Colonic mucosa (tissue), 4 donors: ENCODE measurements around the gene SNX27. TPM values are rescaled to one million over a fixed set of nuclear protein-coding genes. Genes with fewer than 3 reads are reported as not detected.

Source experiments
- DNase-seq: peaks from one replicate; pipeline ENCODE4 v3.0.0-alpha.2; 2020
- H3K27ac ChIP-seq: fragments of 200-600 bp; one replicate; pipeline ENCODE4 v1.8.0; 2021
- H3K27me3 ChIP-seq: fragments of 200-600 bp; one replicate; pipeline ENCODE4 v1.8.0; 2021
- H3K36me3 ChIP-seq: fragments of 200-600 bp; one replicate; pipeline ENCODE4 v1.8.0; 2021
- H3K4me1 ChIP-seq: fragments of 200-600 bp; one replicate; pipeline ENCODE4 v1.8.0; 2021; ENCODE audit warnings: mild to moderate bottlenecking
- H3K4me3 ChIP-seq: fragments of 200-600 bp; one replicate; pipeline ENCODE4 v1.8.0; 2021
- H3K9ac ChIP-seq, 2 donors: one replicate each; pipeline ENCODE4 v1.7.0; 2013; ENCODE audit warnings: control low read depth in 2 of 2, low read depth in 2 of 2, low read length in 2 of 2
- H3K9me3 ChIP-seq: fragments of 200-600 bp; one replicate; pipeline ENCODE4 v1.8.0; 2021
- intact Hi-C: fragments of 100-400 bp; cut with DNase I; formaldehyde crosslinking; loops from one replicate; pipeline ENCODE4 v1.14.1; 2022
- total RNA-seq, 2 donors: library from RNA; stranded (reverse); fragmentation: NEBNext Ultra II Directional in 1 of 2; extraction: Animal tissue kit (Norgen Biotek cat#: 25700) in 1 of 2; gene quantifications; one replicate each; pipeline ENCODE4 v1.2.1, GENCODE V29; 2021
- TF ChIP-seq, protein P1 (sequence below): fragments of 200-600 bp; IDR thresholded peaks from one replicate; pipeline ENCODE4 v1.8.0; 2022; ENCODE audit warnings: antibody characterized with exemption, mild to moderate bottlenecking
- donor health status: healthy.
- donor health status: DM: no; HTN: no; CAD: no.
- donor health status: DM: no; HTN: no; CAD: no.

SNX27 gene
- total RNA-seq, 2 donors from 2014 or later: 28.7 to 32.0 TPM

DNA sequence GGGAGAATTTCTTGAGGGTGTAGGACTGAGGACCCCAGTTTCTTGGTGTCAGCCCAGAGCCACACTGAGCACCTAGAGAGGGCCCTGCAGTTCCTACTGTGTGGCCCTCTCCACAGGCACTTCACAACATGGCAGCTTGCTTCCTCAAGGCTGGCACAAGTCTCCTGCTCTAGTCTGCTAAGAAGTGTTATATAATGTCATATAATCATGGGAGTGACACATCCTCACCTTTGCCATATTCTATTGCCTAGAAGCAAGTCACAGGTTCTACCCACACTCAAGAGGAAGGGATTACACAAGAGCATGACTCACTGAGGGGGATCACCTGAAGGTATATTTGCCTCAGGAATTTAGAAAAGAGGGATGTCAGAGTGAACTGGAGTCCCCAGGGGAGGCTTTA, 5.5 kb upstream of the SNX27 start:
- H3K27me3 ChIP-seq: no peaks in the 10 kb centered on the region
- no peaks in the 10 kb centered on the region for H3K4me1 ChIP-seq
- H3K9ac ChIP-seq: no peak overlapping the region
- no peak overlapping the region for H3K4me3 ChIP-seq
- no peak overlapping the region for H3K27ac ChIP-seq
- no peaks in the 10 kb centered on the region for H3K36me3 ChIP-seq
- H3K9me3 ChIP-seq: no peaks in the 10 kb centered on the region
- DNase-seq: peak; percentile 25
- intact Hi-C loops: no loop called here
- TF ChIP-seq, protein P1, sequence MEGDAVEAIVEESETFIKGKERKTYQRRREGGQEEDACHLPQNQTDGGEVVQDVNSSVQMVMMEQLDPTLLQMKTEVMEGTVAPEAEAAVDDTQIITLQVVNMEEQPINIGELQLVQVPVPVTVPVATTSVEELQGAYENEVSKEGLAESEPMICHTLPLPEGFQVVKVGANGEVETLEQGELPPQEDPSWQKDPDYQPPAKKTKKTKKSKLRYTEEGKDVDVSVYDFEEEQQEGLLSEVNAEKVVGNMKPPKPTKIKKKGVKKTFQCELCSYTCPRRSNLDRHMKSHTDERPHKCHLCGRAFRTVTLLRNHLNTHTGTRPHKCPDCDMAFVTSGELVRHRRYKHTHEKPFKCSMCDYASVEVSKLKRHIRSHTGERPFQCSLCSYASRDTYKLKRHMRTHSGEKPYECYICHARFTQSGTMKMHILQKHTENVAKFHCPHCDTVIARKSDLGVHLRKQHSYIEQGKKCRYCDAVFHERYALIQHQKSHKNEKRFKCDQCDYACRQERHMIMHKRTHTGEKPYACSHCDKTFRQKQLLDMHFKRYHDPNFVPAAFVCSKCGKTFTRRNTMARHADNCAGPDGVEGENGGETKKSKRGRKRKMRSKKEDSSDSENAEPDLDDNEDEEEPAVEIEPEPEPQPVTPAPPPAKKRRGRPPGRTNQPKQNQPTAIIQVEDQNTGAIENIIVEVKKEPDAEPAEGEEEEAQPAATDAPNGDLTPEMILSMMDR: no peak

DNA sequence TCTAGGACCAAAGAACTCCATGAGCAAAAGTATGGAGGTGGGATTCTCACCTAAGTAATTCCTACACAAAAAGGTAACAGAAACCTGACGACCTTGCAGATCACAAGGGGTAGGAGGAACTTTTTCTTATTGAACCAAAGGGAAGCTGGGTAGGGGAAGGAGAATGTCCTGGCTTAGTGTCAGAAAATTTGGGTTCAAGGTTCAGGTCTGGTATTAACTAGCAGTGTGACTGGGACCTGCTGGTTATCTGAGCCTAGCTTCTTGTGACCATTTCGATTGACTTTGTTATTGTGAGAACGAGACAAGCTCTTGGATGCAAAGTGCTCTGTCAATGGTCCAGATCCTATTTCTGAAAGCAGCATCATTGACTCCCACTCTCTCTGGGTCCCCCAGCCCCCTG, 5.0 kb upstream of the SNX27 start:
- H3K27ac ChIP-seq: no peak overlapping the region
- intact Hi-C loops: no loop called here
- DNase-seq: no peak

DNA sequence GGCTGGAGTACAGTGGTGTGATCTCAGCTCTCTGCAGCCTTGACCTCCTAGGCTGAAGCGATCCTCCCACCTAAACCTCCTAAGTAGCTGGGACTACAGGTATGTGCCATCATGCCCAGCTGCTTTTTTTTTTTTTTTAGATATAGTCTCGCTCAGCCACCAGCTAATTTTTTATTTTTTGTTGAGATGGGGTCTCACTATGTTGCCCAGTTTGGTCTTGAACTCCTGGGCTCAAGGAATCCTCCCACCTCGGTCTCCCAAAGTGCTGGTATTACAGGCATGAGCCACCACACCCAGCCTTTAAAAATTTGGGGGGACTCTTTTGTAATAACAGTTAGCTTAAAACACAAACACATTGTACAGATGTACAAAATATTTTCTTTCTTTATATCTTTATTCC, 1.7 kb upstream of the SNX27 start:
- Histone ChIP-seq H3K9me3 (no peaks in the 10 kb centered on the region), H3K4me1 (no peaks in the 10 kb centered on the region), H3K27ac (no peak overlapping the region), H3K27me3 (no peaks in the 10 kb centered on the region), H3K9ac (no peak overlapping the region), H3K4me3 (no peak overlapping the region), H3K36me3 (no peaks in the 10 kb centered on the region)
- intact Hi-C loops: no loop called here
- TF ChIP-seq, protein P1: no peak
- no peak for DNase-seq

More for the DNA sequence above, 5.0 kb upstream of the SNX27 start:
- Histone ChIP-seq H3K9ac (no peak overlapping the region), H3K4me1 (no peaks in the 10 kb centered on the region), H3K4me3 (no peak overlapping the region), H3K9me3 (no peaks in the 10 kb centered on the region), H3K36me3 (no peaks in the 10 kb centered on the region), H3K27me3 (no peaks in the 10 kb centered on the region)
- TF ChIP-seq, protein P1: no peak

DNA sequence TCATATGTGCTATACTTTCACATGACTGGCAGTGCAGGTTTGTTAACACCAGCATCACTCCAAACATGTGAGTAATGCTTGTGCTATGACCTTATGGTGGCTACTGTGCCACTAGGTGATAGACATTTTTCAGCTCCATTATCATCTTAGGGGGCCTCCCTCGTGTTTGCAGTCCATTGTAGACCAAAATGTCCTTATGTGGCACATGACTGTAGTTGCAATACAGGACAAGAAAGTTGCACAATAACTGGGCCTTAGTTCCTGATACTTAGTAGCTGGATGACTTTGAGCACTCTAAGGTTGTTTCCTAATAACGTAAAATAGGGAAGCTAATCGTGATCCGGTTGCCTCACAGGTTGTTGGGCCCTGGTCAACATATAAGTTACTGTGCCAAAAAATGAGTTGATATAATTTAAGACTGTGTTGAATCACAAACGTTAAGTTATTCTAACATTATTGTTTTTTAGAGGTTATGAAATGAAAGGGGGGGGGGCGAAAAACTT, 511 bp upstream of the SNX27 start:
- no peaks in the 10 kb centered on the region for H3K4me1 ChIP-seq
- H3K9me3 ChIP-seq: no peaks in the 10 kb centered on the region
- peak overlapping the region in 1 of 2 donors; percentile 92 for H3K9ac ChIP-seq
- no peak for DNase-seq
- TF ChIP-seq, protein P1: no peak
- intact Hi-C loops: no loop called here
- no peaks in the 10 kb centered on the region for H3K27me3 ChIP-seq
- no peak overlapping the region for H3K4me3 ChIP-seq
- H3K36me3 ChIP-seq: no peaks in the 10 kb centered on the region
- H3K27ac ChIP-seq: peak overlapping the region; percentile 85

DNA sequence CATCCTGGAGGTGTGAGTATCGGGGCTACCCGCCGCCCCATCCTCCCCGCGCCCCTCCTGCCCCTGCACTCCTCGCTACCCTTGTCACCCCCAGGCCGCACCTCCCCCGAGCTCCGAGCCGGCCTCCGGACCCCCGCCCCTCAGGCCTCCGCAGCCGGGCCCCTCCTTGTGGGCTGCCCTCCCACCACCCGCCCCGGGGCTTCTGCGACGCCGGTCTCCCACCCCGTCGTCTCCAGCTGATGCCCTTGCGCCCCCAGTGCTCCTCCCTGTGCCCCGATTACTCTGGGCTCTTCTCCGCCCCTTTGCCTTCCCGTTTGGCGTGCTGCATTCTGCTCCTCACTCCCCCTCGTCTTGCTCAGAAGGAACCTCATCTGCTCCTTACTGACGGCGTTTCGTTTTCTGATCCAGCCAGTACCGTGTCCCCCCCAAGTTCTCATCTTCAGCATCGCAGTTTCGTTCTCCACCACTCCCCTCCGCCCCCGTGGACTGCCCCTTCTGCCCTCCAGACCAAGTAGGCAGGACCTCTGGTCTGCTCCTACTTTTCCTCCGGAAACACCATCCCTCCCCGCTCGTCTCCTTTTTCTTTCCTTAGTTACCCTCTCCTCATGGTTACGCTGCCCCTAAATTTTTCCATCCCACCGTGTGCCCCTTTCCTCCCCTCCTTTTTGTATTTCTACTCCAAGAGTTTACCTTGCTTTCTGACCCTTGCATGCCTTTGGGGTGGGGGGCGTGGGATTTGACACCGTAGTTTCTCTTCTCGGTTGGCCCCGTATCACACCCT, 841 bp downstream of the SNX27 start:
- TF ChIP-seq, protein P1: no peak
- no peaks in the 10 kb centered on the region for H3K9me3 ChIP-seq
- H3K27ac ChIP-seq: peak overlapping the region; percentile 85
- intact Hi-C loops: no loop called here
- DNase-seq: peak; percentile 44
- H3K4me1 ChIP-seq: no peaks in the 10 kb centered on the region
- H3K9ac ChIP-seq: peak overlapping the region; percentile 92 to 94
- H3K27me3 ChIP-seq: no peaks in the 10 kb centered on the region
- peak overlapping the region; percentile 98 for H3K4me3 ChIP-seq
- no peaks in the 10 kb centered on the region for H3K36me3 ChIP-seq
